Caco-2 (cell line): ENCODE results near the gene AGAP1. TPM values are rescaled to one million over a fixed set of nuclear protein-coding genes. Genes with fewer than 3 reads are reported as not detected.

ENCODE experiments used
- BruUV-seq: library from RNA; stranded (reverse); fragments of 400-500 nt; replicated peaks from 2 replicates; lab custom pipeline; 2021; lab: Mats Ljungman, UMichigan
- CTCF ChIA-PET: fragments of 300-600 bp; sonication (Branson Sonifier 250); formaldehyde crosslinking; loops from one replicate; lab custom pipeline; 2022; ENCODE audit warnings: antibody characterized with exemption; lab: Charles Lee
- POLR2A ChIA-PET: fragments of 300-600 bp; sonication (Branson Sonifier 250); formaldehyde crosslinking; loops from one replicate; lab custom pipeline; 2022; ENCODE audit warnings: antibody characterized with exemption; lab: Charles Lee
- DNase-seq, 2 experiments: peaks; one replicate each; pipeline versions ENCODE4 v3.0.0 to v3.0.0-alpha.2; 2020 to 2022
- H3K27me3 ChIP-seq: replicated peaks from 2 replicates; pipeline ENCODE4 v1.6.0; 2011; ENCODE audit warnings: low read length; ENCODE audit not compliant: control insufficient read depth, insufficient read depth
- H3K36me3 ChIP-seq: 2 replicates; pipeline ENCODE4 v1.5.1; 2011; ENCODE audit warnings: low read length; ENCODE audit not compliant: control insufficient read depth, insufficient read depth
- H3K4me1 ChIP-seq: fragments of 250-450 bp; sonication (Bioruptor Pico); 2 replicates; pipeline ENCODE4 v1.5.1; 2020; ENCODE audit warnings: mild to moderate bottlenecking
- H3K4me3 ChIP-seq: 2 replicates; pipeline ENCODE4 v1.5.1; 2011; ENCODE audit warnings: low read depth, mild to moderate bottlenecking, control low read depth, low read length
- H3K9me3 ChIP-seq: fragments of 250-450 bp; sonication (Bioruptor Pico); 2 replicates; pipeline ENCODE4 v1.5.1; 2020; ENCODE audit warnings: mild to moderate bottlenecking, moderate library complexity
- H3K27ac Mint-ChIP-seq: one replicate; pipeline ENCODE4 v1.8.0; 2022; ENCODE audit warnings: mixed read lengths; ENCODE audit not compliant: unreplicated experiment
- H3K27me3 Mint-ChIP-seq: one replicate; pipeline ENCODE4 v1.8.0; 2022; ENCODE audit warnings: mixed read lengths; ENCODE audit not compliant: insufficient read depth, unreplicated experiment
- H3K36me3 Mint-ChIP-seq: one replicate; pipeline ENCODE4 v1.8.0; 2022; ENCODE audit warnings: mild to moderate bottlenecking, mixed read lengths; ENCODE audit not compliant: insufficient read depth, unreplicated experiment
- H3K4me1 Mint-ChIP-seq: one replicate; pipeline ENCODE4 v1.8.0; 2022; ENCODE audit warnings: low read depth, mixed read lengths; ENCODE audit not compliant: unreplicated experiment
- H3K4me3 Mint-ChIP-seq: one replicate; pipeline ENCODE4 v1.8.0; 2022; ENCODE audit warnings: mild to moderate bottlenecking, moderate library complexity, mixed read lengths; ENCODE audit not compliant: unreplicated experiment
- H3K9me3 Mint-ChIP-seq: one replicate; pipeline ENCODE4 v1.8.0; 2022; ENCODE audit warnings: mixed read lengths; ENCODE audit not compliant: unreplicated experiment
- CTCF ChIP-seq, 2 experiments: fragments of 200-600 bp in 1 of 2; IDR thresholded peaks; 1 replicate in 1 of 2; 2 replicates in 1 of 2; pipeline versions ENCODE4 v1.5.1 to v1.8.0; 2011 to 2022; ENCODE audit warnings: antibody characterized with exemption in 1 of 2, control low read depth in 1 of 2, inconsistent platforms in 1 of 2, low read depth in 1 of 2, low read length in 1 of 2, mild to moderate bottlenecking in 1 of 2, moderate library complexity in 1 of 2; ENCODE audit not compliant: insufficient read depth in 1 of 2, severe bottlenecking in 1 of 2, unreplicated experiment in 1 of 2
- intact Hi-C: fragments of 100-400 bp; cut with micrococcal nuclease; formaldehyde crosslinking; loops from one replicate; pipeline ENCODE4 v1.10.0; 2022; ENCODE audit not compliant: unreplicated experiment
- total RNA-seq: library from RNA; stranded (reverse); gene quantifications from 2 replicates; pipeline ENCODE4 v1.2.3, GENCODE V29; 2022

The AGAP1 gene
- total RNA-seq, 1 experiment from 2014 or later = 41.7 TPM

DNA sequence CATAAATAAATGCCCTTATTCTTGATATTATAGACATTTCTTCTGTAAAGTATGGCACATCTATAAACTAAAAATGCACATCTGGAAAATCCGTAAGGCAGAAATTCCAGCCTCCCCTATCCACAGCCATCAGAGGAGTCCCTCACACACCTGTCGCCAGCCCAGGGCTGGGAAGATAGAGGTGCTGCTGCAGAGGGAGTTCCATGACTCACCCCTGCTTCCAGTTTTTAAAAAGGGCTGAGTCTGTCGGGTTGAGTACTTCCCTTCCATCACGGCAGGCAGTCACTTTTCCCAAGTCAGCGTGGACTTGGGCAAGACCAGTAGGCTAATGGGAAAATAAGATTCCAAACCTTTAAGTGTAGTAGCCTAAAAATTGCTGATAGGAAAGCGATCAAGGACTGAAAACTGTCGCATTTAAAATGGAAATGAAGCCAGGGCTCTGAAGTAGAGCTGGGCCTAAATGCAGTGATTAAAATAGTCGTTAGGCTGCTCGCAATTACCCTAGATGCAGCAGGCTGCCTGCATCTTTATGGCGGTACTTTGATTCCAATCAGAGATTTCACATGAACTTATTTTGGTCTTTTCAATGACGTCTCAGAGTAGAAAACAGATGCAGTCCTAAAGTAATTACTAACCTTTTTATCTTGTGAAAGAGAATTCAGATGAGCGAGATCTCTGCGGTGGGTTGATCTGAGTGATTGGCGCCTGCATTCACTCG, 280.5 kb downstream of the AGAP1 start:
- Histone ChIP-seq H3K9me3 (no peaks in the 10 kb centered on the region), H3K4me3 (no peak overlapping the region), H3K4me1 (0 out of 2 replicates have a peak, but pooled peaks cover 4% of the 10 kb centered on the region), H3K36me3 (no peaks in the 10 kb centered on the region), H3K27me3 (no peaks in the 10 kb centered on the region)
- Mint-ChIP-seq H3K27me3 (no peaks in the 10 kb centered on the region), H3K4me1 (no peaks in the 10 kb centered on the region), H3K9me3 (no peaks in the 10 kb centered on the region), H3K36me3 (peaks cover 7% of the 10 kb centered on the region), H3K4me3 (no peak overlapping the region), H3K27ac (no peak overlapping the region)
- CTCF ChIA-PET = no interaction called here
- POLR2A ChIA-PET = no interaction called here
- TF ChIP-seq CTCF (IDR thresholded peaks at IDR 0.05; ENCODE audit: insufficient read depth in 1 of 2, low read depth in 1 of 2, low read length in 1 of 2, severe bottlenecking in 1 of 2, unreplicated experiment in 1 of 2) = no peak
- intact Hi-C loops = no loop called here
- no peak for DNase-seq
- no TSS peak for BruUV-seq

GRCh38 chr2:235776531-235776930, 282.7 kb downstream of the AGAP1 start:
- ChIA-PET POLR2A (no interaction called here), CTCF (no interaction called here)
- no peaks in the 10 kb centered on the region for H3K27me3 Mint-ChIP-seq
- intact Hi-C loops = no loop called here
- Histone ChIP-seq H3K4me3 (no peak overlapping the region), H3K27me3 (no peaks in the 10 kb centered on the region), H3K4me1 (0 out of 2 replicates have a peak, but pooled peaks cover 4% of the 10 kb centered on the region), H3K9me3 (no peaks in the 10 kb centered on the region), H3K36me3 (no peaks in the 10 kb centered on the region)
- TF ChIP-seq CTCF (IDR thresholded peaks at IDR 0.05; ENCODE audit: insufficient read depth in 1 of 2, low read depth in 1 of 2, low read length in 1 of 2, severe bottlenecking in 1 of 2, unreplicated experiment in 1 of 2) = no peak
- H3K27ac Mint-ChIP-seq = no peak overlapping the region
- DNase-seq = no peak
- peaks cover 7% of the 10 kb centered on the region for H3K36me3 Mint-ChIP-seq
- H3K9me3 Mint-ChIP-seq = no peaks in the 10 kb centered on the region
- BruUV-seq = no TSS peak
- H3K4me3 Mint-ChIP-seq = no peak overlapping the region
- no peaks in the 10 kb centered on the region for H3K4me1 Mint-ChIP-seq

GRCh38 chr2:235779444-235779896, 285.6 kb downstream of the AGAP1 start:
- no peak overlapping the region for H3K27ac Mint-ChIP-seq
- peak; percentile 75 to 78 for DNase-seq
- Histone ChIP-seq H3K4me3 (no peak overlapping the region), H3K4me1 (no peaks in the 10 kb centered on the region), H3K36me3 (no peaks in the 10 kb centered on the region), H3K27me3 (no peaks in the 10 kb centered on the region), H3K9me3 (no peaks in the 10 kb centered on the region)
- H3K27me3 Mint-ChIP-seq = no peaks in the 10 kb centered on the region
- H3K4me3 Mint-ChIP-seq = no peak overlapping the region
- intact Hi-C loops = loop anchor here (1.0 kb wide), 1 partner anchor 402 kb away; no protein-coding TSS in a partner anchor
- ChIA-PET POLR2A (no interaction called here), CTCF (interaction anchor here (0.5 to 2.0 kb wide), 6 partner anchors 10 to 401 kb away, joined by 3 to 16 read pairs (median 5); partner anchors contain the start of gene GBX2)
- TF ChIP-seq CTCF (IDR thresholded peaks at IDR 0.05; ENCODE audit: insufficient read depth in 1 of 2, low read depth in 1 of 2, low read length in 1 of 2, severe bottlenecking in 1 of 2, unreplicated experiment in 1 of 2) = peak; percentile 50 to 83
- H3K9me3 Mint-ChIP-seq = no peaks in the 10 kb centered on the region
- H3K4me1 Mint-ChIP-seq = no peaks in the 10 kb centered on the region
- no TSS peak for BruUV-seq
- H3K36me3 Mint-ChIP-seq = peaks cover 14% of the 10 kb centered on the region
